IMR-90 (cell line): ENCODE measurements around the gene ENO3. TPM values are rescaled to one million over a fixed set of nuclear protein-coding genes. Genes with fewer than 3 reads are reported as not detected.

Experiments used
- ATAC-seq: fragments of 200-7000 bp; cut with Tn5 transposase; 2 replicates; pipeline ENCODE4 v1.9.1; 2020; ENCODE audit warnings: low read depth, mild to moderate bottlenecking, moderate library complexity
- BruUV-seq: library from RNA; stranded (reverse); fragments of 400-500 nt; replicated peaks from 2 replicates; lab custom pipeline; 2021; lab: Mats Ljungman, UMichigan
- CTCF ChIA-PET: fragments of 300-600 bp; formaldehyde crosslinking; extraction: SDS; loops from one replicate; lab custom pipeline; 2021; ENCODE audit warnings: antibody characterized with exemption; lab: Yijun Ruan, JAX
- POLR2A ChIA-PET: fragments of 300-600 bp; sonication (Branson Sonifier 250); formaldehyde crosslinking; loops from one replicate; lab custom pipeline; 2022; ENCODE audit warnings: antibody characterized with exemption; ENCODE audit not compliant: unreplicated experiment; lab: Charles Lee
- DNase-seq: peaks from one replicate; pipeline ENCODE4 v3.0.0; 2013
- H2AFZ ChIP-seq: replicated peaks from 2 replicates; pipeline ENCODE3; 2013; ENCODE audit warnings: low read length, mild to moderate bottlenecking; ENCODE audit not compliant: poor library complexity
- H2AK5ac ChIP-seq: 2 replicates; pipeline ENCODE4 v1.6.1; 2013; ENCODE audit warnings: low read depth, low read length, inconsistent platforms
- H2AK9ac ChIP-seq: replicated peaks from 2 replicates; pipeline ENCODE3; 2013; ENCODE audit warnings: mild to moderate bottlenecking, low read depth, low read length, moderate library complexity; ENCODE audit not compliant: poor library complexity
- H2BK120ac ChIP-seq: 2 replicates; pipeline ENCODE4 v1.6.1; 2013; ENCODE audit warnings: low read depth, low read length, inconsistent platforms
- H2BK15ac ChIP-seq: 3 replicates; pipeline ENCODE4 v1.6.1; 2013; ENCODE audit warnings: low read depth, low read length, inconsistent platforms
- H2BK20ac ChIP-seq: 2 replicates; pipeline ENCODE4 v1.6.1; 2013; ENCODE audit warnings: low read depth, mild to moderate bottlenecking, inconsistent platforms, low read length, moderate library complexity
- H2BK5ac ChIP-seq: 2 replicates; pipeline ENCODE4 v1.6.1; 2013; ENCODE audit warnings: mild to moderate bottlenecking, low read depth, low read length, inconsistent platforms; ENCODE audit not compliant: poor library complexity, severe bottlenecking
- H3K14ac ChIP-seq: replicated peaks from 2 replicates; pipeline ENCODE4 v1.6.1; 2013; ENCODE audit warnings: low read depth, low read length, inconsistent platforms
- H3K18ac ChIP-seq: 2 replicates; pipeline ENCODE4 v1.6.1; 2013; ENCODE audit warnings: low read depth, low read length, control low read depth
- H3K23ac ChIP-seq: 2 replicates; pipeline ENCODE4 v1.6.1; 2013; ENCODE audit warnings: low read depth, low read length, inconsistent platforms
- H3K27ac ChIP-seq: 2 replicates; pipeline ENCODE4 v1.5.1; 2013; ENCODE audit warnings: mild to moderate bottlenecking, control low read depth, low read length; ENCODE audit not compliant: insufficient read depth
- H3K27me3 ChIP-seq: 2 replicates; pipeline ENCODE4 v1.6.1; 2013; ENCODE audit warnings: low read length; ENCODE audit not compliant: control insufficient read depth, insufficient read depth
- H3K36me3 ChIP-seq: 2 replicates; pipeline ENCODE4 v1.6.1; 2013; ENCODE audit warnings: low read length, mixed read lengths; ENCODE audit not compliant: control insufficient read depth, insufficient read depth
- H3K4ac ChIP-seq: 2 replicates; pipeline ENCODE4 v1.6.1; 2013; ENCODE audit warnings: low read depth, low read length, inconsistent platforms
- H3K4me1 ChIP-seq: 2 replicates; pipeline ENCODE4 v1.6.1; 2013; ENCODE audit warnings: low read length, mixed read lengths; ENCODE audit not compliant: control insufficient read depth, insufficient read depth
- H3K4me2 ChIP-seq: 2 replicates; pipeline ENCODE4 v1.6.1; 2013; ENCODE audit warnings: low read depth, mild to moderate bottlenecking, control low read depth, low read length, moderate library complexity
- H3K4me3 ChIP-seq: 2 replicates; pipeline ENCODE4 v1.5.1; 2013; ENCODE audit warnings: low read depth, mild to moderate bottlenecking, control low read depth, low read length, moderate library complexity; ENCODE audit not compliant: insufficient read depth
- H3K56ac ChIP-seq: 2 replicates; pipeline ENCODE4 v1.6.1; 2013; ENCODE audit warnings: low read length, inconsistent platforms; ENCODE audit not compliant: insufficient read depth; ENCODE audit errors: extremely low read depth
- H3K79me1 ChIP-seq, 2 experiments: 2 replicates each; pipeline ENCODE4 v1.6.1; 2013; ENCODE audit warnings: low read length in 2 of 2, inconsistent platforms in 1 of 2, low read depth in 1 of 2
- H3K9ac ChIP-seq: 2 replicates; pipeline ENCODE4 v1.6.1; 2013; ENCODE audit warnings: low read depth, low read length, control low read depth
- H3K9me1 ChIP-seq: 2 replicates; pipeline ENCODE4 v1.6.1; 2013; ENCODE audit warnings: low read length, inconsistent platforms; ENCODE audit not compliant: insufficient read depth
- H3K9me3 ChIP-seq: 2 replicates; pipeline ENCODE4 v1.6.1; 2013; ENCODE audit warnings: low read length; ENCODE audit not compliant: control insufficient read depth, insufficient read depth
- H4K20me1 ChIP-seq: 2 replicates; pipeline ENCODE4 v1.6.1; 2013; ENCODE audit warnings: low read length, inconsistent platforms; ENCODE audit not compliant: insufficient read depth
- H4K5ac ChIP-seq: 2 replicates; pipeline ENCODE4 v1.6.1; 2013; ENCODE audit warnings: mild to moderate bottlenecking, low read depth, low read length, control low read depth
- H4K8ac ChIP-seq, 2 experiments: 2 replicates each; pipeline ENCODE4 v1.6.1; 2013; ENCODE audit warnings: low read depth in 2 of 2, low read length in 2 of 2, control low read depth in 1 of 2, inconsistent platforms in 1 of 2
- H4K91ac ChIP-seq: 2 replicates; pipeline ENCODE4 v1.6.1; 2013; ENCODE audit warnings: low read depth, low read length, inconsistent platforms; ENCODE audit not compliant: insufficient read depth
- BHLHE40 ChIP-seq: fragments of 150-350 bp; IDR thresholded peaks from 2 replicates; pipeline ENCODE4 v1.6.1; 2016; ENCODE audit warnings: mild to moderate bottlenecking, low read depth, low read length
- CEBPB ChIP-seq: IDR thresholded peaks from 2 replicates; pipeline ENCODE4 v1.6.1; 2012; ENCODE audit warnings: low read depth, low read length, improper control_type of control experiment
- CHD1 ChIP-seq: IDR thresholded peaks from 2 replicates; pipeline ENCODE4 v1.6.1; 2012; ENCODE audit warnings: low read depth, low read length, improper control_type of control experiment
- CTCF ChIP-seq: conservative IDR thresholded peaks from 2 replicates; pipeline ENCODE4 v1.5.1; 2012; ENCODE audit warnings: mild to moderate bottlenecking, low read depth, low read length, improper control_type of control experiment
- MAZ ChIP-seq: IDR thresholded peaks from 2 replicates; pipeline ENCODE4 v1.6.1; 2012; ENCODE audit warnings: low read depth, mild to moderate bottlenecking, low read length, improper control_type of control experiment, moderate library complexity, borderline replicate concordance
- MXI1 ChIP-seq: IDR thresholded peaks from 2 replicates; pipeline ENCODE4 v1.6.1; 2012; ENCODE audit warnings: low read depth, mild to moderate bottlenecking, low read length, moderate library complexity, borderline replicate concordance
- POLR2A ChIP-seq: IDR thresholded peaks from 2 replicates; pipeline ENCODE4 v1.6.1; 2012; ENCODE audit warnings: mild to moderate bottlenecking, low read depth, low read length
- RAD21 ChIP-seq: IDR thresholded peaks from 2 replicates; pipeline ENCODE4 v1.6.1; 2012; ENCODE audit warnings: low read length, improper control_type of control experiment
- RCOR1 ChIP-seq: IDR thresholded peaks from 2 replicates; pipeline ENCODE4 v1.6.1; 2012; ENCODE audit warnings: mild to moderate bottlenecking, low read length, improper control_type of control experiment; ENCODE audit not compliant: insufficient replicate concordance
- RFX5 ChIP-seq: IDR thresholded peaks from 2 replicates; pipeline ENCODE4 v1.8.0; 2012; ENCODE audit warnings: low read depth, mild to moderate bottlenecking, low read length, moderate library complexity
- SMC3 ChIP-seq: fragments of 150-350 bp; IDR thresholded peaks from 2 replicates; pipeline ENCODE4 v1.6.1; 2016; ENCODE audit warnings: low read depth, mild to moderate bottlenecking, antibody characterized with exemption, low read length, moderate library complexity
- USF2 ChIP-seq: fragments of 150-350 bp; IDR thresholded peaks from 2 replicates; pipeline ENCODE4 v1.6.1; 2017; ENCODE audit warnings: mild to moderate bottlenecking, antibody characterized with exemption, low read length, low read depth
- WGBS, 2 experiments: methylation state at CpG; one replicate each; pipeline versions ENCODE4 v1.1.5 to v1.1.7; 2013; ENCODE audit warnings: missing lambda C conversion rate in 2 of 2; ENCODE audit not compliant: insufficient read length in 1 of 2; ENCODE audit errors: extremely low coverage in 2 of 2; 5-methylcytosine and 5-hydroxymethylcytosine counted together
- dilution Hi-C: fragments of 300-500 bp; cut with HindIII; formaldehyde crosslinking; loops from one replicate; pipeline ENCODE4 v1.14.3; 2018; ENCODE audit warnings: low sequenced_read_pairs; ENCODE audit not compliant: unreplicated experiment
- in situ Hi-C: fragments of 300-500 bp; cut with MboI; formaldehyde crosslinking; loops from 3 replicates; pipeline ENCODE4 v1.14.3; 2019; ENCODE audit warnings: low sequenced_read_pairs, inconsistent platforms, mixed read lengths
- intact Hi-C: fragments of 100-400 bp; cut with micrococcal nuclease; formaldehyde crosslinking; loops from 2 replicates; pipeline ENCODE4 v1.10.0; 2022
- polyA plus RNA-seq, 3 experiments: library from polyadenylated mRNA; depleted of rRNA; stranded (reverse); fragments of >200 nt; gene quantifications; 2 replicates each; pipeline ENCODE4 v1.2.3, GENCODE V29; 2012; ENCODE audit warnings: low replicate concordance in 1 of 3
- total RNA-seq: library from RNA; depleted of rRNA; stranded (reverse); fragments of >200 nt; gene quantifications from 2 replicates; pipeline ENCODE4 v1.2.3, GENCODE V29; 2012

Gene ENO3
- total and polyA plus RNA-seq, 2 of the 4 experiments (the other 2 are of a cell fraction), result 1.4 to 5.1 TPM

DNA sequence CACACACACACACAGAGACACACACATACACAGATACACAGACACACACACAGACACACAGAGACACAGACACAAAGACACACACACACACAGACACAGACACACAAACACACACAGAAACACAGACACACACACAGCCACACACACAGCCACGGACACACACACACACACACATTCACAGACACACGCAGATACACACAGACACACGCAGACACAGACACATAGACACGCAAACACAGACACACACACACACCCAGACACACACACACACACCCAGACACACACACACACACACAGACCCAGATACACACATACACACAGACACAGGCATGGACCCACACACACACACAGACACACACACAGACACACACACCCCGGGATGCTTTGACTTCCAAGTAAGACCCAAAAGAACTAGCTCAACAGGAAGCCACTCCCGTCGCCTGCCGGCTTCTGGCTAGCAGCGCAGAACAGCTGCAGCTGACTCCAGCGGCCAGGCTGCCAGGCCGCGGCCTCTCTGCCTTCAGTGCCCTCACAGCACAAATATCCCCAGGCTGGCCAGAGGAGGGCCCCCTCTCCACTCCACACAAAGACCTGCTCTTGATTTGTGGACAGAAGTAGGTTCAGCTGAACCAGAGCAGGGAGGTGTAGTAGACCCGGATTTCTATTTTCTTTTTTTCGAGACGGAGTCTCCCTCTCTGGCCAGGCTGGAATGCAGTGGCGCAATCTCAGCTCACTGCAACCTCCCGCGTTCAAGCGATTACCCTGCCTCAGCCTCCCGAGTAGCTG, 42.0 kb upstream of the ENO3 start:
- Histone ChIP-seq H3K18ac (peak overlapping the region; percentile 8; the same call in 1 of the 2 replicates), H3K4me1 (peaks cover 3% of the 10 kb centered on the region), H2AK9ac (peak overlapping the region; percentile 89), H3K56ac (no peak overlapping the region), H3K4ac (peak overlapping the region; percentile 71), H3K9me1 (no peaks in the 10 kb centered on the region), H3K9me3 (no peaks in the 10 kb centered on the region), H3K79me1 (no peaks in the 10 kb centered on the region), H3K14ac (peak overlapping the region; percentile 82), H3K4me3 (no peak overlapping the region), H2AFZ (peak overlapping the region; percentile 88), H4K5ac (peak overlapping the region; percentile 40), H2BK5ac (peak overlapping the region; percentile 53), H3K9ac (peak overlapping the region; percentile 29), H4K20me1 (no peaks in the 10 kb centered on the region), H3K36me3 (no peaks in the 10 kb centered on the region), H4K91ac (peak overlapping the region; percentile 55), H2BK120ac (peak overlapping the region; percentile 54), H3K23ac (peak overlapping the region; percentile 26; the same call in 1 of the 2 replicates), H2AK5ac (peak overlapping the region; percentile 88; the same call in 1 of the 2 replicates), H3K27me3 (peaks cover 2% of the 10 kb centered on the region; the same call in 1 of the 2 replicates), H2BK20ac (no peak overlapping the region), H2BK15ac (peak overlapping the region; percentile 71; the same call in 2 of the 3 replicates), H3K4me2 (no peak overlapping the region; the same call in 1 of the 2 replicates), H4K8ac (peak overlapping the region; percentile 92 to 97; a peak in 3 of 4 replicates), H3K27ac (peak overlapping the region; percentile 39; the same call in 1 of the 2 replicates)
- in situ Hi-C loops (no loop called here), intact Hi-C loops (loop anchor here (1.0 to 5.0 kb wide), 4 partner anchors 31 to 153 kb away; partner anchors contain the start of genes RNF167, SLC25A11 and SPAG7), dilution Hi-C loops (no loop called here)
- ChIA-PET POLR2A (interaction anchor here (1.0 to 1.2 kb wide), 2 partner anchors 11 to 31 kb away, joined by 3 read pairs; partner anchors contain the start of genes RNF167 and SLC25A11), CTCF (interaction anchor here (0.6 to 1.7 kb wide), 15 partner anchors 10 to 766 kb away, joined by 3 to 15 read pairs (median 3); partner anchors contain the start of genes RNF167, SLC25A11, SPAG7 and ZZEF1)
- no TSS peak for BruUV-seq
- ATAC-seq (peak; percentile 98), DNase-seq (peak; percentile 92)
- WGBS, 2 experiments, result 51% methylated on average over 6 of the region's 20 CpGs; no CpG with 5 or more reads in 1 of the 2 experiments
- TF ChIP-seq USF2 (no peak), BHLHE40 (no peak; the same call in 1 of the 2 replicates), MXI1 (no peak), RCOR1 (no peak), CTCF (peak; percentile 89), RAD21 (peak; percentile 84), CEBPB (peak; percentile 80), MAZ (no peak; the same call in 1 of the 2 replicates), SMC3 (peak; percentile 83), RFX5 (no peak), POLR2A (peak; percentile 45; the same call in 1 of the 2 replicates), CHD1 (no peak)
